ENCODE data around the gene TBR1.

TBR1 gene

GRCh38 chr2:161427664-161428587 lies 11.8 kb downstream of the TBR1 start:
- DNase-seq (ENCODE audit: low read depth), result no peak

- DNase-seq (ENCODE audit: low read depth), result no peak
These were observed 14.3 kb downstream of the TBR1 start for GRCh38 chr2:161430386-161430785.

- no peak for DNase-seq (ENCODE audit: low read depth)
These were observed 16.0 kb downstream of the TBR1 start for GRCh38 chr2:161432107-161432506.

GRCh38 chr2:161434118-161434517 lies 18.0 kb downstream of the TBR1 start:
- DNase-seq (ENCODE audit: low read depth), result no peak

GRCh38 chr2:161436411-161436810 lies 20.3 kb downstream of the TBR1 start:
- no peak for DNase-seq (ENCODE audit: low read depth)

GRCh38 chr2:161438598-161438997 lies 22.5 kb downstream of the TBR1 start:
- DNase-seq (ENCODE audit: low read depth), result no peak

GRCh38 chr2:161445097-161445496 lies 29.0 kb downstream of the TBR1 start:
- DNase-seq (ENCODE audit: low read depth), result no peak

GRCh38 chr2:161448431-161448830 lies 32.3 kb downstream of the TBR1 start:
- DNase-seq (ENCODE audit: low read depth), result no peak

GRCh38 chr2:161471631-161472030 lies 55.5 kb downstream of the TBR1 start:
- no peak for DNase-seq (ENCODE audit: low read depth)

- no peak for DNase-seq (ENCODE audit: low read depth)
These were observed 58.8 kb downstream of the TBR1 start for GRCh38 chr2:161474920-161475319.

All from T-helper 22 cell (primary cell).